ENCODE results near the gene PPL.
"Not testable (repeated sequence)": the region's sequence is repeated elsewhere in the genome, so short reads cannot be mapped to it uniquely, and the experiment has no call there.

PPL gene

DNA sequence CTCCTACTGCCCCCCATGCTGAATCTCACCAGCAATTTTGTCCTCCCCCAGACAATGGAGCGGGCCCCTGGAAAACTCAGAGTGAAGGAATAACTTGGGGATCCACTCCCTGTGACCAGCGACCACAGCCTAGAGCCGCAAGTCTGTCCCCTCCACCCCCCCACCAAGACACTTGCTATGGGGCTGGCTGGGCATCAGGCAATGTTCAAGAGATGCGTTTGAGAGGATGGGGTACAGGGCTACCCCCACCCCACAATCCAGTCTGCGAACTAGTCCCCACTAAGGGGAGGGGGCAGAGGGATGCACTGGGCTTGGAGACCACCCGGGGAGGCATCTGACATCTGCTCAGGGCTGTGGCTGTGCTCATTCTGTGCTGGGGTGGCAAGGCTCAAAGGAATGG lies 2.4 kb downstream of the PPL start:
- no peak for DNase-seq (ENCODE audit: low read depth in 2 of 2)

DNA sequence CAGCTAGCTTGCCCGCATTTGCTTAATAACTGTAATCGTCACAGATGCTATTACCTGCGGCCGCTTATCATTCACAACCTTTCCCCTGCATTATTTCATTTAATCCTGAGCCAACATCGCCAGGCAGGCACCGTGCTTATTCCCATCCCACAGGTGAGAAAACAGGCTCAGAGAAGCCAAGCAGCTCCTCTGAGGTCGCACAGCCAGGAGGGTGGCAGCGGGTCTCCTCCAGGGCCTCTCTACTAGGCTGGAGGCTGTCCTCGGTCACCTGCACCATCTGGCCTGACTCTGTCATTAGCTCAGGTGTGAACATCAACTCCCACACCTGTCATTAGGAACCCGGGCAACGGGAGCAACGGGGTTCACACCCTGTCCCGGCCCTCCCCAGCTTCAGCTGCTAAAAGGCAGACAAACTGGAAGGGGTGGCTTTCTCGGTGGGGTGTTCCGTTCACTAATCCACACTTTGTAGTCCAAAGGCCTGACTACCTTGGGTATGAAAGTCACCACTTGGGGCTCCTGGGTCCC lies 3.0 kb downstream of the PPL start:
- no peak for DNase-seq (ENCODE audit: low read depth in 2 of 2)

DNA sequence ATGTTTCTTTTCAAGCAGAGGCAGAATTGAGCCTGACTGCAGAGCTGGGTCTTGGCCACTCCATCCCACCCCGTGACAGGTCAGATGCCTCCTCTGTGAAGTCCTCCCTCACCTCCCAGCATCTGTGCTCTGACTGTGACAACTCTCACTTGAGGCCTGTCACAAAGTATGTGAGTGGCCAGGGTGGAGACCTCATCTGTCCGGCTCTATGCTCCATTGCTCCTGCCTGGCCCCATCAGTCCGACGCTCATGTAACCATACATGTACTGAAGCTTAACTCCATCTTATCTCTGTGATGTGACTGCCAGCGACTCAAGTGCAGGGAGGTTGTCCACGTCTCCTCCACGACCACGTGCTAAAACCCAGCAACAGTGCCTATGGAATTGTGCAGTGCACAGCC lies 3.5 kb downstream of the PPL start:
- no peak for DNase-seq (ENCODE audit: low read depth in 2 of 2)

DNA sequence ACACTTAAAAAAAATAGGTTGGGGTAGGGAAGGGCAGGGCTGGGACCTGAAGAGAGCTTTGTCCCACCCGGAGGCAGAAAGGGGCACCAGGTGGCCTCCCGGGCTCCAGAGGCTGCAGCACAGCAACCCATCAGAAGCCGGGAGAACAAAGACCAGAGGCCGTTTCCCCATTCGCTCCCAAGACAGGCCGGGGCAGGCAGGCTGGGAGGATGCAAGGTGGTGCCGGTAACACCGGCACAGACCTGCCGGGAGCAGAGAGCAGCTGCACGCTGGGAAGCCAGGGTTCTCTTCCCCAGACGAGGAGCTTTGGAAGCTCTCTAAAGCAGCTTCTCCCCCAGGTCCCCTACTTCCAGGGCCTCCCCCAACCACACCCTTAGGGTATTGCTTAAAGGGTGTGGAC lies 5.6 kb downstream of the PPL start:
- DNase-seq (ENCODE audit: low read depth in 2 of 2): no peak

DNA sequence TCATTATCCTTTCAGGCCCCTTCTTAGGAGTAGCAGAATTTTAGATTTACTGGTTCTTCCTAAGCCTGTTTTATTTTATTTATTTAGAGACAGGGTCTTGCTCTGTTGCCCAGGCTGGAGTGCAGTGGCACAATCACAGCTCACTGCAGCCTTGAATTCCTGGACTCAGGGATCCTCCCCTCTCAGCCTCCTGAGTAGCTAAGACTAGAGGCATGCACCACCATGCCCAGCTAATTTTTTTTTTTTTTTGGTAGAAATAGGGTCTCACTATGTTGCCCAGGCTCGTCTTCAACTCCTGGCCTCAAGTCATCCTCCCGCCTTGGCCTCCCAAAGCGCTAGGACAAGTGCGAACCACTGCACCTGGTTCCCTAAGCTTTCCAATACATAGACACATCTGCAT lies 7.3 kb downstream of the PPL start:
- not testable (repeated sequence) for DNase-seq (ENCODE audit: low read depth in 2 of 2)

DNA sequence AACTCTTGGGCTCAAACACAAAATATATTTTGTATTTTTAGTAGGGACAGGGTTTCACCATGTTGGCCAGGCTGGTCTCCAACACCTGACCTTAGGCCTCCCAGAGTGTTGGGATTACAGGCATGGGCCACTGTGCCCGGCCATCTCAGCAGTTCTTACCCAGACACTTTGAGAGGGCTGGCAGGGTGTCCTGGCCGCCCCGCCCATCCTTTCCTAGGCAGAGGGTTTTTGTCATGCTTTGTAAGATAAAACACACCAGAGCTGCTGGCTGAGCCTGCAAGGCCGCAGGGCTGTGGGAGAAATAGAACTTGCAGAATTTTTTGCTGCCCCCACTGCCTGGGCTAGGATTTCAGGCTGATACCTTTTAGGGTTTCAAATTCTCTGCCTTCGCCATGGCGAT lies 8.7 kb downstream of the PPL start:
- DNase-seq (ENCODE audit: low read depth in 2 of 2): no peak

DNA sequence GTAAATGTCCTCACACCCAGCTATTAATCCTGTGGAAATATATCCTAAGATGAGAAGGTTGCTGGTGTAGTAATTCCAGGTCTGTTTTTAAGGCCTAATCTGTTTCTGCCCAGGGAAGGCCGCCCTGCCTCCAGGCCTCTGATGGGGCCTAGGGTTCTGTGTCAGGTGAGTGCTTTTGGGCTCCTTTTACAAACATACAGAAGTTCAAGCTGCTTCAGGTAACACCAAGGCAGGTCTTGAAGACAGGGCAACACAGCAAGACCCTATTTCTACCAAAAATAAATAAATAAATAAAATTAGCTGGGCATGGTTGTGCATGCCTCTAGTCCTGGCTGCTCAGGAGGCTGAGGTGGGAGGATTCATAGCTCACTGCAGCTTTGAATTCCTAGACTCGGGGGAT lies 9.3 kb downstream of the PPL start:
- no peak for DNase-seq (ENCODE audit: low read depth in 2 of 2)

DNA sequence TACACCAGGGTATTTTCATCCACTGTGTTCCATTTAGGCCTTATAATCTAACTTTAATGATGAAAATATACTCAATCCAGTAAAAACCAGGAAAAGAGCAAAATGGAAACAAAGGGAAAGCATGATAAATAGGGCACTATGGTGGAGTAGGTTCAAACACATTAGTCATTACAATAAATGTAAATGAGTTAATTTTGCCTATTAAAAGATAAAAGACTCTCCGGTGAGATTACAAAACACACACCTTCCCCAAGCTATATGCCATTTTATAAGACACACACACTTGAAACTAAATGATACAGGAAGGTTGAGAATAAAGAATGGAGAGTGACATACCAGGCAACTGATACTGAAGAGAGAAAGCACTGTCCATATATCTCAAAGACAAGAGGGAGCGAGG lies 10.0 kb downstream of the PPL start:
- no peak for DNase-seq (ENCODE audit: low read depth in 2 of 2)

DNA sequence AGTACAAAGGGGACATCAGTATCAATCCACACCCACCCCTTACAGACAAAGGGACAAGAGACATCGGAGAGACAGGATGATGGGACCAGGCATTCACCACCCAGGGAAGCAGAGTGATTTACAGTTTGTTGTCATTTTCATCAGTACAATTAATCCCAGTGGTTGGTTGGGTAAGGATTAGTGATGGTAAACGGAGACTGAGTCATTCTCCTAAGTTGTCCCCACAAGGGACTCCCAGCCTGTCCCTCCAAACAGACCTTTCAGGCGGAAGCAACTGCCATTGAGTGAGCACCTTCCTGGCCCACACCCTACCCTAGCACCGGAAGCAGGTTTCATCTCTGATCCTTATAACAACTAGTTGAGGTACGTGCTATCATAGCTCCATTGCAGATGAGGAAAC lies 11.2 kb downstream of the PPL start:
- no peak for DNase-seq (ENCODE audit: low read depth in 2 of 2)

DNA sequence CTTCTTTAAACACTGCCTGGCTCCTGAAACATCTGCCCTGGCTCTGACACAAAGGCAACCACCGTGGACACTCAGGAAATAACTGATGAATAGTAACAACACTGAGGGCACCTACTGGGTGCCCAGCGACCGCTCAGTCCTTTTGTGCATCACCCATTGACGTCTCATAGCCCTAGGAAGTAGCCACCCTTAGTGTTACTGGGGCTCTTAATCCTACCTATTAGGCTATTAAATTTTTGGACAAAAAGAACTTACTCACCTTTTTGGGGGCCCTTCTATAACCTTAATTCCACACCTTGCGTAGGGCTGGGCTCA lies 11.7 kb downstream of the PPL start:
- no peak for DNase-seq (ENCODE audit: low read depth in 2 of 2)

DNA sequence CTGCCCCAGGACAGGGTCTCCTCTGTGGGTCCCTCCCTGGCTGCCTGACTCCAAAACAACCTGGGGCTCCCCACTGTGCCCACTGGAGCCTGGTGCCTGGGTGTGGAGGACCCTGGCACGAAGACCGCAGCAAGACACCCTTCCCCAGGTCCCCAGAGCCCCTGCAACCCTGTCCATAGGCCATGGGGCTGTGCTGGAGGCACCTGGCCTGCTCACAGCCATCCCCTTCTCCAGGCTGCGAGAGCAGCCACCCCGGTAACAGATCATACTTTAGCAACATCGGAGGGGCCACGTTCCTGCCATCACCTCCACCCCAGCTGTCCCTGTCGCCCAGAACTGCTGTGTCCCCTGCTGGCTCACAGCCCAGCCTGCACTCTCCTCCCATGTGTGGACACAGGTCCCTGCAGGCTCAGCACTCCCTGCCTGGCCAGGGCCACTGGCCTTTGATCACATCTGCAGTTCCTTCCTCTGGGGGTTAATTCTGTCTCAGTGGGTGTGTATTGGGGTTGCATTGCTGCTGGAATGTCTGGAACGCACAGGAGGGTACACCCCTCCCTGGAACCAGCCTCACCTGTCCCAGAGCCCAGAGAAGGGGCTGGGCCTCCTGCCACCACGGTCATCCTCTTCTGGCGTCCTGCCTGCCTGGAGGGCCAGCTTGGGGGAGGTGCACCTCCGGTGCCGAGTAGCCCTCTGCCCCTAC lies 12.2 kb downstream of the PPL start:
- DNase-seq (ENCODE audit: low read depth in 2 of 2): no peak

DNA sequence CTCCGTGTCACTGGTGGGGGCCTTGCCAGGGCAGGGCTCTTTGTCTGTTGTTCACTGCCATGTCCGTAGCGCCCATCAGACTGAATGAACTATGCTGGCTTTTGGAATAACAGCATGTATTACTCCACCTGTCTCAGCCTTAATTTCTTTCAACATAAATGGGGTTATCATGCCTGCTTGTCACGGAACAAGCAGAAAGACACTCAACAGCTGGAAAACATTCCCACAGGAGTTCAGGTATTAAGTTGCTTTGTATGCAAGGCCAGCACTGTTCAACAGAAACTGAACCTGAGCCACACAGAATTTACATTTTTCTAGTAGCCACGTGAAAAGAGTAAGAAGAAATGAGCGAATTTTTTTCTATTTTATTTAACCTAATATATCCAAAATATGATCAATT lies 13.1 kb downstream of the PPL start:
- no peak for DNase-seq (ENCODE audit: low read depth in 2 of 2)

DNA sequence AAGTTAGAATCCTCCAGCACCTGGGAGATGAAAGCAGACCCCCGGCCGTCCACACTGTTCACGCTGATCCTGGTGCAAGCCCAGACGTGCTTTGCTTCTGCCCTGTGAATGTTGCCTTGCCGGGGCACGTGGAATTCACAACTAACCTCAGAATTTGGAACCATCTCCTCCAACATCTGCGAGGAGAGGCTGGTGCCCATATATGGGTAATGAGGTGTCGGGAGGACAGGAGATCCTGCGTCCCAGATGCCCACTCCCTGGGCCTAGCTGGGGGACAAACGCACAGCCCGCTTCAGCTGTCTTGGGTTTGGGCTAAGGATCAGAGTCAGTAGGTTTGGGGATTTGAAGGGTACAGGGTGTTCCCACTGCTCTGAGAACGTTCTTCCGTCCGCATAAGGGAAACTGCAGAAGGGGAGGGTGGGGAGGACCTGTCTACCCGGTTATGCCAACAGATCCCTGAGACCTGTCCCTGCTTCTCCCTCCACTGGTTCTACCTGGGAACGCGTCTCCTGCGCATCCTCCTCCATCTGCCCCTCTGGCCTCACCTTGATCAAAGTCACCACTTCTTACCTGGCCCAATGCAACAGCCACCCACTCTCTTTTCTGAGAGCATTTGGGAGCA lies 14.1 kb downstream of the PPL start:
- DNase-seq (ENCODE audit: low read depth in 2 of 2): no peak

DNA sequence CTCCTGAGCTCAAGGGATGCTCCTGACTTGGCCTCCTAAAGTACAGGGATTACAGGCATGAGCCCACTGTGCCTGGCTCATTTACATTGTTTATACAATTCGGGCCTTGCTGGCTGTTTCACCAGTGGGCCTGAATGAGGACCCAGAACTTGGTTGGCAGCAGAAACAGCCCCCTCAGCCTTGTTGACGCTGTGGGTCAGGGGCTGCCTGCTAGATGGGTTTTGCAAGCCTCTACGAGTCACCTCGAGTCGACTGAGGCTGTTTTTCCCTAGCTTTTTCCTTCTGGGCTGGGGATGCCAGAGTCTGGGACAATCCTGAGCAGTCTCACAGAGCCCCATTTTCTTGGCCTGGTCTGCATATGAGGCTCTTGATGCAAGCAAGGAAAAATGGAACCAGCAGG lies 16.1 kb downstream of the PPL start:
- DNase-seq (ENCODE audit: low read depth in 2 of 2): no peak

DNA sequence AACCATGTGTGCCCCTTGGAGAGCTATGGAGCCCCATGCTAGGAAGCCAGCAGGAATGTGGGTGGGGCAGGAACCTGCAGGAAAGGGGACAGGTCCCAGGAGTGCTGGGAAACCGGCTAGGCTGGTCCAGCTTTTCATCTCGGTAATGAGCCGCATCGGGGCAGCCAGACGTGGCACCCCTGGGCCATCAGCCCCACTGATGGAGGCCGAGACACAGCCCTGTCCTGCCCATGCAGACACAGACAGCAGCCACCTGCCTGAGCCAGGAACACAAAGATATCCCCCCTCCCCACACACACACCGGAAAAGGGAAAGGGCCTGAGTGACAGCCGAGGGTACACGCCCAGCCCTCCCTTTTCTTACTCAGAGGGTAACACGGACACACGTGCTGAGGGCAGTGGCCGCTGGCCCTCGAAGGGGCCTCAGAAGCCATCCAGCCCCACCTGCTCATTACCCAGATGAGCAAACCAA lies 18.1 kb downstream of the PPL start:
- no peak for DNase-seq (ENCODE audit: low read depth in 2 of 2)

DNA sequence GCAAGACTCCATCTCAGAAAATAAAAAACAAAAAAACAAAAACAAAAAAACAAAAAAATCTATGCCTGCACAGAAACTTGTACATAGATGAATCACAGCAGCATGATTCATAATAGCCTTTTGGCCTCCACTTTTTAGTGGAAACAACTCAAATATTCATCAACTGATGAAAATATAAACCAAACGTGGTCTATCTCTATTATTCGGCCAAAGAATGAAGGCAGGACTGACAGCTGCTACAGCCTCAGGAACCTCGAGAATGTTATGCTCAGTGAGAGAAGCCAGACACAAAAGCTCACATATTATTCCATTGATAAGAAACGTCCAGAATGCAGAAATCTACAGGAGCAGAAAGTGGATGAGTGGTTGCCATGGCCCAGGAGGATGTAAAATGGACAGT lies 19.8 kb downstream of the PPL start:
- DNase-seq (ENCODE audit: low read depth in 2 of 2): no peak

DNA sequence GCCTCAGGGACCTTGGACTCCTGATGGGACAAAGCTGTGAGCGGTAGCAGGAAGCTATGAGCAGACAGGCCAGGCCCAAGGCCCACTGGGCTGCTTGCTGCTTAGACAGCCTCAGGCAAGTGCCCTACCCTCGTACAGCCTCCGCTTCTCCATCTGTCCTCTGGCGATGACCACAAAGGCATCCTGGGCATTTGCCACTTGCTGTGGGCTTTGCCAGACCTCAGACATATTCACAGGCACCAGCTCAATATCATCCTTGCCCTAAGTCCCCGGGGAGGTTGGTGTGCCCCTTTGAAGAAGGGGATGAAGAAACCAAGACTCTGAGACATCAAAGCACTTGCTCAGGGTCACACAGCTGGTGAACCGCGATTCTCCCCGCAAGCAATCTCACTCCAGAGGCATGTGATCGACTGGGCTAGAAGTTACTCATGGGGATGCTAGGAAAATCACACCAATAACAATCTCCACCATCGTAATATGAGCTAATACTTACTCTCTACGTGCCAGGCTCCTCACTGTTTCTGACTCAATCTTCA lies 21.7 kb downstream of the PPL start:
- no peak for DNase-seq (ENCODE audit: low read depth in 2 of 2)

DNA sequence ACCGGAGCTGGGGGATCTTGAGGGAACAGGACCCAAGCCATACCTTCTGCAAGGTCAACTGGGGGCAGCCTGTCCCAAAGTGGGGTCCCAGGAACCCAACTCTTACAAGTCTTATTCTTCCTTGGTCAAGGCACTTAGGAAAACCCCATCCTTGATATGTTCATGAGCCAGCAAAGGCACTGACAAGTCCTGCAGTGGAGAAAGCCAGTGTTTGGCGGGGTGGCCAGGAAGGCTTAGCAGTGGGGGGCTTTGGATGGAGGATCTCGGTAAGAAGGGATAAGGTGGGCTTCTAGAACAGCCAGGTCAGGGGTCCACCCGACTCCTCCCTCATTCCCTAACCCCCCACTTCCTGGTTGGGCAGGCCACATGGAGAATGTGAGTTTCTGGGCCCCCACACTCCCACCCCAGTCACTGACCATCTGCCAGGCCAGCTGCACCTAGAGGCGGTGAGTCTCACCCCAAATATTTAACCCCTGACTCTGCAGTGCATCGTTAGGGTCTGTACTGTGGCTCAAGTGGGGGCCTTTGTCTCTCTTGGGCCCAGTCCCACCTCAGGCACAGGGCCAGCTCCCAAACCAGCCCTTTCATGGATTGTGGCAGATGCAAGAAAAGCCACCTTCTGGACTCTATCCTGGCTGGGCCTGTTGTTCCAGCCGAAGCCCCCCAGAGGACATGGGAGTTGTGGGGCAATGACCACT lies 22.3 kb downstream of the PPL start:
- DNase-seq (ENCODE audit: low read depth in 2 of 2): no peak

DNA sequence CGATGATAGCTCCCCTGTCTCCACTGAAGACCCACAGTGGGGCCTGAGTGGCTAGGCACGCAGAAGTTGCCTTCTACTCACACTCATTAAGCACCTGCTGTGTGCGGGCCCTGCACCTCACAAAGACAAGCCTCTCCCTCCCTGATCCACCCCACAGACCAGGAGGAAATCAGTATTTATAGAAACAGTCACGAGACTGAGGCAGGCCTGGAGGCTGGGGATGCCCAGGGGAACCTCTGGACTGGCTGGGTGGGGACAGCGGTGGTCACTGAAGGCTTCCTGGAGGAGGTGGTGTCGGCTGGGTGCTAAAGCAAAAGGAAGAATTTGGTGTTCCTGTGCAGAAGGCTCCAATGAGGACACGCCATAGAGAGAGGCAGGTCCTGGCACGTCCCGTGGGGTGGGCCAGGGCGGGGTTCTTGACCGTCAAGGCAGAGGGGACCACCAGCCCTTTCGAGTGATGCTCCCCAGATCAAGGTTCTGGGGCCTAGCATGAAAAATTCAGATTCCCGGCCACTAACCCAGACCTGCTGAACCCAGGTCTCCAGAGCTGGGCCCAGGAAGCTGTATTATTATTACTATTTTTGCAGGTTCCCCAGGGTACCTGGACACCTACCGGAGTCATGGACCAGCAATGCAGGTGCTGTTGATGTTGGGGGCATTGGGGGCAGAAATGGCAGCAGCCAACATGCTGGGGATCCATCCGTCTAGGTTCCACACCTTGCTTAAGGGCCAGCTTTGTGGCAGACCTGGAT lies 23.0 kb downstream of the PPL start:
- no peak for DNase-seq (ENCODE audit: low read depth in 2 of 2)

DNA sequence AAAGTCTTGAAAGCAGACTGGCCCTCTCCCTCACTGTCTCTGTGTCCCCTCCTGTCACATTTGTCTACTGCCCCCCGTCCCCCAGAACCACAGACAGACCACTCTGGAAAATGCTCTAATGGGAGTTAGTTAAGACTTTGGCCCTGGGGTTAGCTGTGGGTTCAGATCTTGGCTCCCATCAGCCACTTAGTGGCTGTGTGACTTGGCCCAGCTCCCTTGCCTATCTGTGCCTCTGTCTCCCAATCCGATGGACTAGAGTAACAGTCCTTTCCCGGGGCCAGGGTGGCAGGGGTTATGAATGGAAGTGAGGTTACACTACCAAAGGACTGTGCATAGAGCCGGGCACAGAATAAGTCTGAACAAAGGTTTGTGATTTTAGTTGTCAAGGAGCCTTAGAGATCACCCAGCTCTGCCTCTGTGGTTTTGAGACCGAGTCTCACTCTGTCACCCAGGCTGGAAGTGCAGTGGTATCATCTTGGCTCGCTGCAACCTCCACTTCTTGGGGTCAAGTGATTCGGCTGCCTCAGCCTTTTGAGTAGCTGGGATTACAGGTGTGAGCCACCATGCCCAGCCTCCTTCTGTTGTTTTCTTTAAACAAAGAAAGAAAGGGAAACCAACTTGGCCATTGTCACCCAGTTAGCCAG lies 23.7 kb downstream of the PPL start:
- DNase-seq (ENCODE audit: low read depth in 2 of 2): no peak

DNA sequence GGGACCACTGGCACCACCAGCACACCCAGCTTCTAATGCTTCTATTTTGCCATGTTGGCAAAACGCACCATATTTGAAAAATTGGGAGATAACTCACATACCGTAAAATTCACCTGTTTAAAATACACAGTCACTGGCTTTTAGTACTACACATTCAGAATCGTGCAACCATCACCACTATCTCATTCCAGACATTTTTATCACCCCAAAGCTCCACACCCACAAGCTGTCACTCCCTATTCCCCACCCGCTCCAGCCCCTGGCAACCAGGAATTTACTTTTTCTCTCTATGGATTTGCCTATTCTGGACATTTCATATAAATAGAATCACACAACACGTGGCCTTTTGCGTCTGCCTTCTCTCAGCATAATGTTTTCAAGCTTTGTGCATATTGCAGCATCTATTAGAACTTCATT lies 25.0 kb downstream of the PPL start:
- no peak for DNase-seq (ENCODE audit: low read depth in 2 of 2)

DNA sequence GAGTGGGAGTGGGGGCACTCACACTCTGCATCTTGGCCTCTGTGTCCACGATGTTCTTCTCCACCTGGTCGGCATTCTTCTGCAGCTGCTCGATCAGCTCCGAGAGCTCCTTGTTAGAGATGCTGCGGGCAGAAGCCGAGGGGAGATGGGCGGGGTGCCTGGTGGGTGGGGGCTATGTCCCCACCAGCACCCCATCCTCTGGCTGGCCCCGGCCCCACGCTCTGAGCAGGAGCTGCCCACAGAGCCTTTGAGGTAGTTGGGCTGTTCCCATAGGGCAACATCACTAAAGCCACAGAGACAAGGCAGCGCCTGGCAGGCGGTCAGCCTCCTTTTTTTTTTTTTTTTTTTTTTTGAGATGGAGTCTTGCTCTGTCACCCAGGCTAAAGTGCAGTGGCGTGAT lies 26.1 kb downstream of the PPL start:
- DNase-seq (ENCODE audit: low read depth in 2 of 2): no peak

Measured in stimulated activated CD8-positive, alpha-beta memory T cell treated with anti-CD3 and anti-CD28 coated beads, Interleukin-15, amount 100 ng/mL, for 4 hours (primary cell).